ENCODE results near the gene TM2D1.
"Not testable (repeated sequence)": the region's sequence is repeated elsewhere in the genome, so short reads cannot be mapped to it uniquely, and the experiment has no call there.

Gene TM2D1

DNA sequence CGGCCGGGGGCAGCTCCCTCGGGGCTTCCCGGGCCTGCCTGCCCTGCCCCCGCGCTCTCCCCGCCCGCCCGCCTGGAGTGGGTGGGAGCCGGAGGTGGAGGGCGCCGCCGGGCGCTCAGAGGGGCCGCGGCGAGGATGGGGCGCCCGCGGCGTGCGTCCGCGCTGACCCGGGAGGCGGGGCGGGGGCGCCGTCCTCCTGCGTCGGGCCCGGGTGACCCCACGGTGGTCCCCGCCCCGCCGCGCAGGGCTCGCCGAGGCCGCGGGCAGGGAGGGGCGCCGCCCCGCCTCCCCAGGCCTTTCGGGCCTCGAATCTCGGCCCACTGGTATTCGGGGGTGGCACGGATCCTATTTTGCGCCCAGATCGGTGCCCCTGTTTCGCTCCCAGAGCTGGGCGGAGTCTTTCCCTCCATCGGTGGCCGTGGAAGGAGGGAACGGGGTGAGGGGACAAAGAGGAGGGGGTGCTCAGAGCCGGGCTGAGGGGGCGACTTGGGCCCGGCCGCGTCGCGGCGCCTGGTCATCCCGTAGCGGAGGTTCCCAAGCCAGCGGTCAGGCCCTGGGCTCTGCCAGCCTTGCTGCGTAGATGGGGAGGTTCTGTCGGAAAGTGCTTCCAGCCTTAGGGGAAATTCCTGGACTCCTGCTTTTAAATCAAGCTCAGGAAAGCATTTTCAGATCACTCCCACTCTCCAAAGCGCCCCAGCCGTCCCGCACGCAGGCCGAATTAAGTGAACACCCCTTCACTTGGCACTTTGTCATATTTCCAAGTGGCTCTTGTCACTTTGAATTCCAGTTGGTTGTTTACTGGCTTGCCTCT lies 17.9 kb upstream of the TM2D1 start:
- no peak for DNase-seq (ENCODE audit: low read depth)
- H3K4me3 ChIP-seq (ENCODE audit: low read depth, low read length), result peak overlapping the region; percentile 88
- no peak for TF ChIP-seq CTCF (IDR thresholded peaks at IDR 0.05; ENCODE audit: low read depth, low read length, missing control alignments)

GRCh38 chr1:61741711-61742619 lies 17.0 kb upstream of the TM2D1 start, which contains the start of gene PATJ:
TSS of gene PATJ (plus strand) at chr1:61742480. CDS start at chr1:61762893, 20,413 bp downstream.
- H3K4me3 ChIP-seq (ENCODE audit: low read depth, low read length), result peak within 1 kb of the TSS; percentile 88
- DNase-seq (ENCODE audit: low read depth), result no peak
- no peak for TF ChIP-seq CTCF (IDR thresholded peaks at IDR 0.05; ENCODE audit: low read depth, low read length, missing control alignments)

DNA sequence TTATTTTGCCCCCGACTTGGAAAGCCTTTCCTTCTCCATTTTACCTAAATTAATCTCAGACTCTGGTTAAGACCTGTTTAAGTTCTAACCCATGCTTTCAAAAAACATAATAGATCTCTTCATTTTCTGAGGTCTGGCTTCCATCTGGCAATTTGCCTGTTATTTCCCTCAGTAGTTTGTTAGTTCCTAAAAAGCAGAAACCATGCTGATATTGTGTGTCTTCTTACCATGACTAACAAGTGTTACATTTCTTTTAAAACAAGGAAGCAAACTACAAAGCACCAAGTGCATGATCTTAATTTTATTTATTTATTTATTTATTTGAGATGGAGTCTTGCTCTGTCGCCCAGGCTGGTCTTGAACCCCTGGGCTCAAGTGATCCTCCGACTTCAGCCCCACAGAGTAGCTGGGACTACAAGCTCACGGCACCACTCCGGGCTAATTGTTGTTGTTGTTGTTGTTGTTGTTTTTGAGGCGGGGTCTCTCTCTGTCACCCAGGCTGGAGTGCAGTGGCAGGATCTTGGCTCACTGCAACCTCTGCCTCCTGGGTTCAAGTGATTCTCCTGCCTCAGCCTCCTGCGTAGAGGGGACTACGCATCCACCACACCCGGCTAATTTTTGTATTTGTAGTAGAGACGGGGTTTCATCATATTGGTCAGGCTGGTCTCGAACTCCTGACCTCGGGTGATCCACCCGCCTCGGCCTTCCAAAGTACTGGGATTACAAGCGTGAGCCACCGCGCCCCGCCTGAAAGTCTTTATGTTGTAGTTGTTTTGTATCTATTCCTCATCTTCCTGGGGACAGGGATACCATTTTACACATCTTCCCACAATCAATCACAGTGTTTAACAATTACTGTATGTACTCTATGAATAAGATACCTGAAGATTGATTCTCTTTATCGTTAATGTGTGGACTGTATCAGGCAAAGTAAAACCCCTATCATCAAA lies 16.1 kb upstream of the TM2D1 start:
- peak overlapping the region; percentile 88 for H3K4me3 ChIP-seq (ENCODE audit: low read depth, low read length)
- no peak for DNase-seq (ENCODE audit: low read depth)
- no peak for TF ChIP-seq CTCF (IDR thresholded peaks at IDR 0.05; ENCODE audit: low read depth, low read length, missing control alignments)

GRCh38 chr1:61732726-61733125 lies 7.8 kb upstream of the TM2D1 start:
- no peak for TF ChIP-seq CTCF (IDR thresholded peaks at IDR 0.05; ENCODE audit: low read depth, low read length, missing control alignments)
- no peak for DNase-seq (ENCODE audit: low read depth)
- no peak overlapping the region for H3K4me3 ChIP-seq (ENCODE audit: low read depth, low read length)

- H3K4me3 ChIP-seq (ENCODE audit: low read depth, low read length); DNase-seq (ENCODE audit: low read depth): not testable (repeated sequence)
Observed at GRCh38 chr1:61730679-61731078, 5.7 kb upstream of the TM2D1 start.

- no peak for DNase-seq (ENCODE audit: low read depth)
- no peak for TF ChIP-seq CTCF (IDR thresholded peaks at IDR 0.05; ENCODE audit: low read depth, low read length, missing control alignments)
Observed at GRCh38 chr1:61727544-61727943, 2.6 kb upstream of the TM2D1 start.

More at GRCh38 chr1:61727544-61727943, 2.6 kb upstream of the TM2D1 start:
- H3K4me3 ChIP-seq (ENCODE audit: low read depth, low read length), result no peak overlapping the region

All from GM12864 (cell line).